Ishikawa (cell line): ENCODE measurements around the gene TM9SF2.

Experiments
- RAD21 ChIP-seq: IDR thresholded peaks from 2 replicates; pipeline ENCODE4 v1.6.1; 2012; ENCODE audit warnings: low read depth
- REST ChIP-seq: IDR thresholded peaks from 2 replicates; pipeline ENCODE4 v1.6.1; 2012; ENCODE audit warnings: low read depth, mild to moderate bottlenecking
- TCF12 ChIP-seq: IDR thresholded peaks from 2 replicates; pipeline ENCODE4 v1.6.1; 2012; ENCODE audit warnings: low read depth
- YY1 ChIP-seq: IDR thresholded peaks from 2 replicates; pipeline ENCODE4 v1.6.1; 2012; ENCODE audit warnings: low read depth
- ZBTB7A ChIP-seq: IDR thresholded peaks from 2 replicates; pipeline ENCODE4 v1.6.1; 2012; ENCODE audit warnings: low read depth

GRCh38 chr13:99572921-99573320 is 71.6 kb downstream of the TM9SF2 start:
- no peak for TF ChIP-seq RAD21
- TF ChIP-seq ZBTB7A, result no peak
- TF ChIP-seq YY1, result no peak
- TF ChIP-seq REST, result no peak
- TF ChIP-seq TCF12, result no peak
